Kidney (tissue), 14 donors: ENCODE data around the gene EPDR1. TPM values are rescaled to one million over a fixed set of nuclear protein-coding genes. Genes with fewer than 3 reads are reported as not detected.

ENCODE experiments used
- DNase-seq, 5 donors: peaks; one replicate each; pipeline ENCODE4 v3.0.0-alpha.2; 2013 to 2020
- FAIRE-seq: peaks from 2 replicates; lab custom pipeline; 2012; peaks lifted over from hg19 to GRCh38; lab: Jason Lieb, UNC
- H3K27ac ChIP-seq, 2 donors: one replicate each; pipeline ENCODE4 v1.7.0; 2013; ENCODE audit warnings: low read depth in 2 of 2, low read length in 2 of 2, inconsistent platforms in 1 of 2
- H3K27me3 ChIP-seq: one replicate; pipeline ENCODE4 v1.7.1; 2013; ENCODE audit warnings: low read length, inconsistent platforms; ENCODE audit not compliant: control insufficient read depth, insufficient read depth
- H3K36me3 ChIP-seq, 3 donors: one replicate each; pipeline versions ENCODE4 v1.7.0 to v1.7.1; 2013; ENCODE audit warnings: low read length in 3 of 3, control low read depth in 1 of 3, inconsistent platforms in 1 of 3; ENCODE audit not compliant: insufficient read depth in 3 of 3, control insufficient read depth in 2 of 3
- H3K4me1 ChIP-seq, 3 donors: one replicate each; pipeline versions ENCODE4 v1.7.0 to v1.7.1; 2013; ENCODE audit warnings: low read length in 3 of 3, inconsistent platforms in 1 of 3, low read depth in 1 of 3; ENCODE audit not compliant: control insufficient read depth in 2 of 3, insufficient read depth in 2 of 3
- H3K4me3 ChIP-seq, 3 donors: one replicate each; pipeline versions ENCODE4 v1.7.0 to v1.8.1; 2013; ENCODE audit warnings: low read length in 3 of 3, control low read depth in 1 of 3, inconsistent platforms in 1 of 3
- H3K9ac ChIP-seq, 3 donors: one replicate each; pipeline versions ENCODE4 v1.7.0 to v1.7.1; 2013; ENCODE audit warnings: low read length in 3 of 3, control low read depth in 1 of 3, inconsistent platforms in 1 of 3
- H3K9me3 ChIP-seq, 3 donors: one replicate each; pipeline versions ENCODE4 v1.7.0 to v1.7.1; 2013; ENCODE audit warnings: low read length in 3 of 3, control low read depth in 1 of 3, inconsistent platforms in 1 of 3; ENCODE audit not compliant: control insufficient read depth in 2 of 3, insufficient read depth in 1 of 3
- CTCF ChIP-seq: IDR thresholded peaks from 3 replicates; pipeline ENCODE4 v1.5.1; 2012; ENCODE audit warnings: mild to moderate bottlenecking, moderate library complexity, borderline replicate concordance; ENCODE audit not compliant: insufficient read depth; ENCODE audit errors: extremely low read depth
- intact Hi-C: fragments of 100-400 bp; cut with DNase I; formaldehyde crosslinking; loops from one replicate; pipeline ENCODE4 v1.11.1; 2022
- polyA plus RNA-seq: library from polyadenylated mRNA; stranded (reverse); fragments of 350-450 nt; fragmentation: Illumina TruSeq; extraction: RNeasy Lipid Tissue Mini Kit (QIAGEN cat#74804); gene quantifications from one replicate; pipeline ENCODE4 v1.2.3, GENCODE V29; 2014; ENCODE audit warnings: low read depth, low replicate concordance; ENCODE audit not compliant: insufficient read depth
- total RNA-seq: library from RNA; stranded (reverse); fragmentation: NEBNext Ultra II Directional; extraction: Animal tissue kit (Norgen Biotek cat#: 25700); gene quantifications from one replicate; pipeline ENCODE4 v1.2.1, GENCODE V29; 2021
- donor health status: control.
- donor health status: control.
- donor health status: control.
- donor health status: control.
- donor health status: control.
- donor health status: DM: yes; HTN: yes; CAD: no.
- donor health status: Normal renal cell carcinoma (clear cell type).

Gene EPDR1
- total and polyA plus RNA-seq, 2 donors from 2014 or later, result 17.0 to 25.2 TPM

DNA sequence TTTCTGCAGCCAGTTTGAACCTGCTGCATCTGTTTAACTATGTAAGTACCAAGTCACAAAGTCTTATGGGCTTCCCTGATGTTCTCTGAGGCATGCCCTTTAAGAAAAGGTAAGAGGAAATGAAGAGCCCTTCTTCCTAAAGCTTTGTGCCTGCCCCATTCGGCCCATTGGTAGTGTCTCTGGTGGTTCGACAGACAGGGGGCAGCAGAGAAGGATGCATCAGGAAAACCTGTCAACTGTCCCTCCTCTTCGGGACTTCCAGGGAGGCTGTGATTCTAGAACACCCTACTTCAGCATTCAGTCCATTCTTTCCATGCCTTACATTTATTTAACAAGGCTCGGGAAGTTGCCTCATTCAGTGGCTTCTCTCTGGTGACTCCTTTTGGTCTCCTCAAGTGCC lies 1.9 kb upstream of the EPDR1 start:
- no peak overlapping the region for H3K4me3 ChIP-seq
- no peak for TF ChIP-seq CTCF
- DNase-seq, result peak in 1 of 5 donors; percentile 7

DNA sequence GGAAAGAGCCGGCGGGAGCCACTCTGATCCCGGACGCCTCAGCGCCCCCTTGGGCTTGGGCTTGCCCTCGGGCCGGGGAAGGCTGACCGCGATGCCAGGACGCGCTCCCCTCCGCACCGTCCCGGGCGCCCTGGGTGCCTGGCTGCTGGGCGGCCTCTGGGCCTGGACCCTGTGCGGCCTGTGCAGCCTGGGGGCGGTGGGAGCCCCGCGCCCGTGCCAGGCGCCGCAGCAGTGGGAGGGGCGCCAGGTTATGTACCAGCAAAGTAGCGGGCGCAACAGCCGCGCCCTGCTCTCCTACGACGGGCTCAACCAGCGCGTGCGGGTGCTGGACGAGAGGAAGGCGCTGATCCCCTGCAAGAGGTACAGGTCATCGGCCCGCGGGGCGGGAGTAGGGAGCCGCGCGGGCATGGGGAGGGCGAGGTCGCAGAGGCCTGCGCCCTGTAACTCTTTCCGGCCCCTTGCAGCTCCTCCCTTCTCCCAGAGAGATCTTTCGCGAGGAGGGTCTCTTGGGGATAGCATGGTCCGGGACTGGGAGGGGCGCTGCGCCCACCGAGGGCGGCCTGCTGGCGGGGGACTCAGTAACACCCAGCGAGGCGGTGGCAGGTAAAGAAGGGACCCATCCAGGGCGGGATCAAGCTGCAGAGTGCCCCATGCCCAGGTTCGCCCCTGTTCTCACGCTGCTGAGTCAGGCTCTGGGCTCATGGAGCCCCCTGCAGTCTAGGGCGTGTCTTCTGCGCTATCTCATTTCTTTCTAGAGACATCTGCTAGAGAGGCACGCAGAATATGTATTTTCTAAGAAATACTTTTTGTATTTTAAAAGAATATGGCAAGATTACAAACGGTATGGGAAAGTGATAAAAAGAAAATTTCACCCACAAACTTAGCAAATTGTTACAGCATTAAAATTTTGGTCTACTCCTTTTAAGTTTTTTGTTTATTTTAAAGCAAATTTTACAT lies 687 bp downstream of the EPDR1 start:
- intact Hi-C loops, result no loop called here
- DNase-seq (peak; percentile 53 to 76 (median 69)), FAIRE-seq (no peak)
- Histone ChIP-seq H3K4me1 (peaks cover 0 to 5% (median 3%) of the 10 kb centered on the region in 3 donors), H3K4me3 (peak overlapping the region; percentile 44 to 73 (median 57)), H3K9me3 (no peaks in the 10 kb centered on the region), H3K27ac (peak overlapping the region; percentile 61 to 70), H3K27me3 (no peaks in the 10 kb centered on the region), H3K9ac (peak overlapping the region; percentile 10 to 68 (median 57)), H3K36me3 (no peaks in the 10 kb centered on the region)
- TF ChIP-seq CTCF, result no peak

More for the DNA sequence above, 1.9 kb upstream of the EPDR1 start:
- H3K27me3 ChIP-seq, result no peaks in the 10 kb centered on the region
- FAIRE-seq, result no peak
- no peaks in the 10 kb centered on the region for H3K9me3 ChIP-seq
- intact Hi-C loops, result no loop called here
- H3K4me1 ChIP-seq, result peaks cover 0 to 9% (median 3%) of the 10 kb centered on the region in 3 donors
- no peak overlapping the region for H3K27ac ChIP-seq
- no peak overlapping the region for H3K9ac ChIP-seq
- no peaks in the 10 kb centered on the region for H3K36me3 ChIP-seq

- no peaks in the 10 kb centered on the region for H3K27me3 ChIP-seq
Measured at GRCh38 chr7:37921876-37922275, 1.4 kb downstream of the EPDR1 start.

More at GRCh38 chr7:37921876-37922275, 1.4 kb downstream of the EPDR1 start:
- peaks cover 0 to 3% (median 2%) of the 10 kb centered on the region in 3 donors for H3K4me1 ChIP-seq
- no peak for TF ChIP-seq CTCF
- FAIRE-seq, result no peak
- H3K9ac ChIP-seq, result peak overlapping the region in 1 of 3 donors; percentile 68
- H3K4me3 ChIP-seq, result peak overlapping the region in 2 of 3 donors; percentile 57 to 73
- no peaks in the 10 kb centered on the region for H3K36me3 ChIP-seq
- H3K9me3 ChIP-seq, result no peaks in the 10 kb centered on the region
- intact Hi-C loops, result no loop called here
- no peak for DNase-seq
- no peak overlapping the region for H3K27ac ChIP-seq
